K562 (cell line): Measurements from ENCODE around the gene DENND1A. TPM values are rescaled to one million over a fixed set of nuclear protein-coding genes. Genes with fewer than 3 reads are reported as not detected.

Source experiments
- CBX1 ChIP-seq: sonication (generic); IDR thresholded peaks from 2 replicates; pipeline ENCODE4 v1.6.1; 2016; ENCODE audit warnings: antibody characterized with exemption, low read depth, mild to moderate bottlenecking
- CREM ChIP-seq: IDR thresholded peaks from 2 replicates; pipeline ENCODE4 v1.6.1; 2014; ENCODE audit warnings: antibody characterized with exemption, low read depth
- EZH2 ChIP-seq: IDR thresholded peaks from 2 replicates; pipeline ENCODE4 v1.6.1; 2012; ENCODE audit warnings: low read depth, mild to moderate bottlenecking, inconsistent platforms, low read length, borderline replicate concordance
- MIER1 ChIP-seq: fragments of 450-650 bp; IDR thresholded peaks from 2 replicates; pipeline ENCODE4 v1.6.1; 2016; ENCODE audit warnings: antibody characterized with exemption, mild to moderate bottlenecking, low read depth
- MXI1 ChIP-seq: IDR thresholded peaks from 2 replicates; pipeline ENCODE4 v1.6.1; 2011; ENCODE audit warnings: low read depth, mild to moderate bottlenecking, improper control_type of control experiment, low read length
- NUFIP1 ChIP-seq: fragments of 450-650 bp; IDR thresholded peaks from 2 replicates; pipeline ENCODE4 v1.6.1; 2018; ENCODE audit not compliant: partially characterized antibody
- PHTF2 ChIP-seq: fragments of 250-450 bp; sonication (Bioruptor Pico); IDR thresholded peaks from 2 replicates; pipeline ENCODE4 v1.5.0; 2021; ENCODE audit warnings: mild to moderate bottlenecking
- PYGO2 ChIP-seq: fragments of 450-650 bp; IDR thresholded peaks from 2 replicates; pipeline ENCODE4 v1.6.1; 2016; ENCODE audit warnings: mild to moderate bottlenecking, missing genetic modification characterization, moderate library complexity, missing compliant biosample characterization
- SAFB ChIP-seq: fragments of 200-400 bp; formaldehyde crosslinking; IDR thresholded peaks from 2 replicates; pipeline ENCODE4 v1.6.1; 2017; ENCODE audit warnings: low read depth, low read length, borderline replicate concordance
- SIN3B ChIP-seq: fragments of 450-650 bp; IDR thresholded peaks from 2 replicates; pipeline ENCODE4 v1.6.1; 2017; ENCODE audit warnings: low read depth, mild to moderate bottlenecking, moderate library complexity
- SUPT5H ChIP-seq: fragments of 450-650 bp; IDR thresholded peaks from 2 replicates; pipeline ENCODE4 v1.6.1; 2016
- TSC22D4 ChIP-seq: fragments of 450-650 bp; IDR thresholded peaks from 2 replicates; pipeline ENCODE4 v1.6.1; 2016; ENCODE audit warnings: missing genetic modification characterization, missing biosample characterization, control low read depth
- polyA plus RNA-seq, 8 experiments: library from polyadenylated mRNA; depleted of rRNA in 4 of 8; stranded (reverse) in 5 of 8; unstranded in 3 of 8; fragments of >200 nt; fragmentation: Nextera tagmentation in 2 of 8; fragmentation: Illumina TruSeq in 1 of 8; extraction: Ambion mirVana in 2 of 8; extraction: Trizol in 1 of 8; gene quantifications; 2 replicates each; pipeline versions ENCODE4 v1.2.1 to v1.2.3, GENCODE V29; 2011 to 2014; ENCODE audit warnings: inconsistent platforms in 1 of 8, missing spikeins in 1 of 8
- total RNA-seq, 7 experiments: library from RNA; depleted of rRNA in 6 of 7; stranded (reverse); fragments of >200 nt in 6 of 7; fragmentation: Illumina TruSeq in 2 of 7; extraction: Trizol in 2 of 7; gene quantifications; 2 replicates each; pipeline versions ENCODE4 v1.2.1 to v1.2.3, GENCODE V29; 2011 to 2021; ENCODE audit warnings: low replicate concordance in 1 of 7
- TF ChIP-seq, protein P1 (sequence below): fragments of 450-650 bp; IDR thresholded peaks from 2 replicates; pipeline ENCODE4 v1.6.1; 2016; ENCODE audit warnings: mild to moderate bottlenecking, moderate library complexity
- TF ChIP-seq, protein P2 (sequence below): fragments of 450-650 bp; formaldehyde crosslinking; IDR thresholded peaks from 2 replicates; pipeline ENCODE4 v1.4.0; 2020; ENCODE audit warnings: mild to moderate bottlenecking, mixed read lengths

DENND1A gene
- total and polyA plus RNA-seq, 9 of the 15 experiments (the other 6 are each of a cell fraction or from before 2014, with no cell fraction given) = 7.6 to 29.5 (median 15.7) TPM

DNA sequence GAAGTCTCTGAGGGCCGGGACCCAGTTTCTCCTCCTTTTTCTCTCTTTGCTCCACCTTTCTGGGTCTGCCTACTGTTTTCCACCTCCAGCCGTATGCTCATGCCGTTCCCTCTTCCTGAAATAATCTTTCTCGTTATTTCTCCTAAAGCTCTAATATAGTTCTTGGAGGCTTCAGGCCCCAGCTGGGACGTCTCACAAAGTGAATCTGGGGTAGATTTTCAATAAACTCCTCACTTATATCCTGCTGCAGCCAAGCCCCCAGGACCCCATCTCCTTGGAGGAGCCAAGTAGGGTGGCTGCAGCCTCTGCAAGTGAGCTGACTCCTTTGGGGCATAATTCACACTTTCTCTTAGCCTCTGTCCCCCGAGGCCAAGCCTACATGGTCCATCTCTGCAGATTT is 588.1 kb downstream of the DENND1A start (continued):
- TF ChIP-seq, protein P1, sequence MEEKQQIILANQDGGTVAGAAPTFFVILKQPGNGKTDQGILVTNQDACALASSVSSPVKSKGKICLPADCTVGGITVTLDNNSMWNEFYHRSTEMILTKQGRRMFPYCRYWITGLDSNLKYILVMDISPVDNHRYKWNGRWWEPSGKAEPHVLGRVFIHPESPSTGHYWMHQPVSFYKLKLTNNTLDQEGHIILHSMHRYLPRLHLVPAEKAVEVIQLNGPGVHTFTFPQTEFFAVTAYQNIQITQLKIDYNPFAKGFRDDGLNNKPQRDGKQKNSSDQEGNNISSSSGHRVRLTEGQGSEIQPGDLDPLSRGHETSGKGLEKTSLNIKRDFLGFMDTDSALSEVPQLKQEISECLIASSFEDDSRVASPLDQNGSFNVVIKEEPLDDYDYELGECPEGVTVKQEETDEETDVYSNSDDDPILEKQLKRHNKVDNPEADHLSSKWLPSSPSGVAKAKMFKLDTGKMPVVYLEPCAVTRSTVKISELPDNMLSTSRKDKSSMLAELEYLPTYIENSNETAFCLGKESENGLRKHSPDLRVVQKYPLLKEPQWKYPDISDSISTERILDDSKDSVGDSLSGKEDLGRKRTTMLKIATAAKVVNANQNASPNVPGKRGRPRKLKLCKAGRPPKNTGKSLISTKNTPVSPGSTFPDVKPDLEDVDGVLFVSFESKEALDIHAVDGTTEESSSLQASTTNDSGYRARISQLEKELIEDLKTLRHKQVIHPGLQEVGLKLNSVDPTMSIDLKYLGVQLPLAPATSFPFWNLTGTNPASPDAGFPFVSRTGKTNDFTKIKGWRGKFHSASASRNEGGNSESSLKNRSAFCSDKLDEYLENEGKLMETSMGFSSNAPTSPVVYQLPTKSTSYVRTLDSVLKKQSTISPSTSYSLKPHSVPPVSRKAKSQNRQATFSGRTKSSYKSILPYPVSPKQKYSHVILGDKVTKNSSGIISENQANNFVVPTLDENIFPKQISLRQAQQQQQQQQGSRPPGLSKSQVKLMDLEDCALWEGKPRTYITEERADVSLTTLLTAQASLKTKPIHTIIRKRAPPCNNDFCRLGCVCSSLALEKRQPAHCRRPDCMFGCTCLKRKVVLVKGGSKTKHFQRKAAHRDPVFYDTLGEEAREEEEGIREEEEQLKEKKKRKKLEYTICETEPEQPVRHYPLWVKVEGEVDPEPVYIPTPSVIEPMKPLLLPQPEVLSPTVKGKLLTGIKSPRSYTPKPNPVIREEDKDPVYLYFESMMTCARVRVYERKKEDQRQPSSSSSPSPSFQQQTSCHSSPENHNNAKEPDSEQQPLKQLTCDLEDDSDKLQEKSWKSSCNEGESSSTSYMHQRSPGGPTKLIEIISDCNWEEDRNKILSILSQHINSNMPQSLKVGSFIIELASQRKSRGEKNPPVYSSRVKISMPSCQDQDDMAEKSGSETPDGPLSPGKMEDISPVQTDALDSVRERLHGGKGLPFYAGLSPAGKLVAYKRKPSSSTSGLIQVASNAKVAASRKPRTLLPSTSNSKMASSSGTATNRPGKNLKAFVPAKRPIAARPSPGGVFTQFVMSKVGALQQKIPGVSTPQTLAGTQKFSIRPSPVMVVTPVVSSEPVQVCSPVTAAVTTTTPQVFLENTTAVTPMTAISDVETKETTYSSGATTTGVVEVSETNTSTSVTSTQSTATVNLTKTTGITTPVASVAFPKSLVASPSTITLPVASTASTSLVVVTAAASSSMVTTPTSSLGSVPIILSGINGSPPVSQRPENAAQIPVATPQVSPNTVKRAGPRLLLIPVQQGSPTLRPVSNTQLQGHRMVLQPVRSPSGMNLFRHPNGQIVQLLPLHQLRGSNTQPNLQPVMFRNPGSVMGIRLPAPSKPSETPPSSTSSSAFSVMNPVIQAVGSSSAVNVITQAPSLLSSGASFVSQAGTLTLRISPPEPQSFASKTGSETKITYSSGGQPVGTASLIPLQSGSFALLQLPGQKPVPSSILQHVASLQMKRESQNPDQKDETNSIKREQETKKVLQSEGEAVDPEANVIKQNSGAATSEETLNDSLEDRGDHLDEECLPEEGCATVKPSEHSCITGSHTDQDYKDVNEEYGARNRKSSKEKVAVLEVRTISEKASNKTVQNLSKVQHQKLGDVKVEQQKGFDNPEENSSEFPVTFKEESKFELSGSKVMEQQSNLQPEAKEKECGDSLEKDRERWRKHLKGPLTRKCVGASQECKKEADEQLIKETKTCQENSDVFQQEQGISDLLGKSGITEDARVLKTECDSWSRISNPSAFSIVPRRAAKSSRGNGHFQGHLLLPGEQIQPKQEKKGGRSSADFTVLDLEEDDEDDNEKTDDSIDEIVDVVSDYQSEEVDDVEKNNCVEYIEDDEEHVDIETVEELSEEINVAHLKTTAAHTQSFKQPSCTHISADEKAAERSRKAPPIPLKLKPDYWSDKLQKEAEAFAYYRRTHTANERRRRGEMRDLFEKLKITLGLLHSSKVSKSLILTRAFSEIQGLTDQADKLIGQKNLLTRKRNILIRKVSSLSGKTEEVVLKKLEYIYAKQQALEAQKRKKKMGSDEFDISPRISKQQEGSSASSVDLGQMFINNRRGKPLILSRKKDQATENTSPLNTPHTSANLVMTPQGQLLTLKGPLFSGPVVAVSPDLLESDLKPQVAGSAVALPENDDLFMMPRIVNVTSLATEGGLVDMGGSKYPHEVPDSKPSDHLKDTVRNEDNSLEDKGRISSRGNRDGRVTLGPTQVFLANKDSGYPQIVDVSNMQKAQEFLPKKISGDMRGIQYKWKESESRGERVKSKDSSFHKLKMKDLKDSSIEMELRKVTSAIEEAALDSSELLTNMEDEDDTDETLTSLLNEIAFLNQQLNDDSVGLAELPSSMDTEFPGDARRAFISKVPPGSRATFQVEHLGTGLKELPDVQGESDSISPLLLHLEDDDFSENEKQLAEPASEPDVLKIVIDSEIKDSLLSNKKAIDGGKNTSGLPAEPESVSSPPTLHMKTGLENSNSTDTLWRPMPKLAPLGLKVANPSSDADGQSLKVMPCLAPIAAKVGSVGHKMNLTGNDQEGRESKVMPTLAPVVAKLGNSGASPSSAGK = no peak
- TF ChIP-seq, protein P2, sequence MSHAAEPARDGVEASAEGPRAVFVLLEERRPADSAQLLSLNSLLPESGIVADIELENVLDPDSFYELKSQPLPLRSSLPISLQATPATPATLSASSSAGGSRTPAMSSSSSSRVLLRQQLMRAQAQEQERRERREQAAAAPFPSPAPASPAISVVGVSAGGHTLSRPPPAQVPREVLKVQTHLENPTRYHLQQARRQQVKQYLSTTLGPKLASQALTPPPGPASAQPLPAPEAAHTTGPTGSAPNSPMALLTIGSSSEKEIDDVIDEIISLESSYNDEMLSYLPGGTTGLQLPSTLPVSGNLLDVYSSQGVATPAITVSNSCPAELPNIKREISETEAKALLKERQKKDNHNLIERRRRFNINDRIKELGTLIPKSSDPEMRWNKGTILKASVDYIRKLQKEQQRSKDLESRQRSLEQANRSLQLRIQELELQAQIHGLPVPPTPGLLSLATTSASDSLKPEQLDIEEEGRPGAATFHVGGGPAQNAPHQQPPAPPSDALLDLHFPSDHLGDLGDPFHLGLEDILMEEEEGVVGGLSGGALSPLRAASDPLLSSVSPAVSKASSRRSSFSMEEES = no peak
- TF ChIP-seq EZH2 (no peak), MIER1 (no peak), SUPT5H (no peak), MXI1 (no peak), NUFIP1 (no peak), SAFB (no peak), PHTF2 (no peak), PYGO2 (tag) (no peak), CBX1 (no peak), TSC22D4 (tag) (no peak), SIN3B (no peak), CREM (no peak)
